CD4-positive, alpha-beta T cell treated with Interleukin-4 for 1 hour (primary cell): Measurements from ENCODE around the gene CNGB1.
A peak's percentile ranks its signal among the peaks of the same experiment; 100 is the strongest.
"Not testable (repeated sequence)": the region's sequence is repeated elsewhere in the genome, so short reads cannot be mapped to it uniquely, and the experiment has no call there.

Experiments
- DNase-seq, 2 donors: peaks; one replicate each; pipeline ENCODE4 v3.0.0-alpha.2; 2020 to 2022

CNGB1 gene

DNA sequence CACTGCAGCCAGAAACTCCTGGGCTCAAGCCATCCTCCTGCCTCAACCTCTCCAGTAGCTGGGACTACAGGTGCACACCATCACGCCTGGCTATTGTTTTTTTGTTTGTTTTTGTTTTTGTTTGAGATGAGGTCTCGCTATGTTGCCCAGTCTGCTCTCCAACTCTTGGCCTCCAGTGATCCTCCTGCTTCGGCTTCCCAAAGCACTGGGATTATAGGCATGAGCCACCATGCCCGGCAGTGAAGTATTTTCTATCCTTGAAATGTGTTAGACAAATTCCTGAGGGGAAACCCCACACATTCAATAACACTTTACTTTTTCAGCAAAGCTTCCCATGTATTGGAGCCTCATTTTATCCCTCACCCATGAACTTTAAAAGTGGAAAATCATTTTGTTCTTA is 87.4 kb downstream of the CNGB1 start:
- DNase-seq = no peak

- no peak for DNase-seq
Observed at GRCh38 chr16:57882792-57883191, 88.1 kb downstream of the CNGB1 start.

DNA sequence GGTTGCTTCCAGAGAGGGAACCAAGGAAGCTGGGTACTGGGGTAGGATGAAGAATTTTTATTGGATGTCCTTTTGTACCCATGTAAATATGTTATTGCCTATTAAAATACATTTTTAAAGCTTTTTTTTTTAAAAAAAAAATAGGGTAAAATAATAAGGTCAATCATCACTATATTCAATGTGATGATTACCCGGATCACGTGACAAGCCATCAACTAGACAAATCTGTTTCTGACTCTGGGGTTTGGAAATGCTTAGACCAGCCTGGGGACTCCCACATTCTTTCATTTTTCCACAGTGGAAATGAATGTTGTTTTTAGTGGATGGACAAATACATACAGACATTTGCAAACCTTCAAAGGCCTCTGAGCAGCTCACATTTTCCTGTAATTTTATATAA is 88.7 kb downstream of the CNGB1 start:
- no peak for DNase-seq

DNA sequence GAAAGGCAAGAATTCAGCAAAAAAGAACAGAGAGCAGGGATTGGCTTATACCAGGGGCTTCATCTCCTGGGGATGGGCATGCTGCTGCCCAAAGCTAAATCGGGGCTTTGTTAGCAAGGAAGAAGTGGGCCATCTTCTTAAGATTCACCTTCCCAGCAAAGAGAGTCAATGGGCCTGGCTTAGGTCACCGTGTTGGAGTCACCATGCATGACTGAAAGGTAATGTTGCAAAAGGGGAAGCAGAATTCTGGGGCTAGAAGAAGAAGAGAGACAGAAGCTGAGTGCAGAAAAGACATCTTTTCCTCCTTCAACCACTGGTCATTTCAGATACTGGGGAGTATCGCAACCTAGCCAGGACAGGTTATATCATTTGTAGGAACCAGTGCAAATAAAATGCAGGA is 92.3 kb downstream of the CNGB1 start:
- DNase-seq = no peak

DNA sequence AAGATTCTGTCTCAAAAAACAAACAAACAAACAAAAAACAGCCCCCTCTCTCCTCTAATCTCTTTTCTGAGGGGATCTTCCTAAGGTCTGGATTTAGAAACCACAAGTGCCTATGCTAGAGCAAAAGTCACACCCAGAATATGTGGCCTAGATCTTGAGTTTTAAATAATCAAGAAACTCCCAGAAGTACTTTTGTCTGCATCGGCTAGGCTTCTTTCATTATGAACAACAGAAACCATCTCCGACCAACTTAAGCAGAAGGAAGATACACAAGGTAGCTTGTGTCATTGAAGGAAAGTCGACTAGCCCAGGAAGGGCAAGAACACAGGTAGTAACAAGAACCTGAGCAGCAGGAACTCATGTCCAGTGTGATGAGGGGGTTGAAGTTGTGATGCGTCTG is 94.7 kb downstream of the CNGB1 start:
- DNase-seq = no peak

DNA sequence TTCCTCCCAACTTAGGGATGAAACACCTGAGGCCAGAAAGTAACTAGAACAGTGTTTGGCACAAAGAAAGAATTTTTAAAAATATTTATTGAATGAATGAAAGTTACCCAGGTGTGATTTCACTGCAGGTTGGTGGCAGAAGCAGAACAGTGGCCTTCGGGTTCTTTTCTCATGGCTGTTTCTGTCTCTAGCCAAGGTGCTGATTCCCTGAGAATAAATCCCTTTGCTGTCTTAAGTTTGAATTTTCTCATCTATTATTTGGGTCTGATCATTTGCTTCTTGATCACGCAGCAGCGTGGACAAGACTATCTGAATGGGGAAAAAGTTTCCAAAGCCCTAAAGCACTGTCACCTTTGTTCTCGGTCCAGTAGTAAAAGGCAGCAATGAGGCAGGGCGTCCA is 95.6 kb downstream of the CNGB1 start:
- DNase-seq = no peak

- DNase-seq = no peak
Observed at GRCh38 chr16:57873218-57873617, 97.7 kb downstream of the CNGB1 start.

- DNase-seq = not testable (repeated sequence)
Observed at GRCh38 chr16:57872764-57873163, 98.2 kb downstream of the CNGB1 start.

GRCh38 chr16:57871456-57871855 is 99.5 kb downstream of the CNGB1 start:
- DNase-seq = no peak

DNA sequence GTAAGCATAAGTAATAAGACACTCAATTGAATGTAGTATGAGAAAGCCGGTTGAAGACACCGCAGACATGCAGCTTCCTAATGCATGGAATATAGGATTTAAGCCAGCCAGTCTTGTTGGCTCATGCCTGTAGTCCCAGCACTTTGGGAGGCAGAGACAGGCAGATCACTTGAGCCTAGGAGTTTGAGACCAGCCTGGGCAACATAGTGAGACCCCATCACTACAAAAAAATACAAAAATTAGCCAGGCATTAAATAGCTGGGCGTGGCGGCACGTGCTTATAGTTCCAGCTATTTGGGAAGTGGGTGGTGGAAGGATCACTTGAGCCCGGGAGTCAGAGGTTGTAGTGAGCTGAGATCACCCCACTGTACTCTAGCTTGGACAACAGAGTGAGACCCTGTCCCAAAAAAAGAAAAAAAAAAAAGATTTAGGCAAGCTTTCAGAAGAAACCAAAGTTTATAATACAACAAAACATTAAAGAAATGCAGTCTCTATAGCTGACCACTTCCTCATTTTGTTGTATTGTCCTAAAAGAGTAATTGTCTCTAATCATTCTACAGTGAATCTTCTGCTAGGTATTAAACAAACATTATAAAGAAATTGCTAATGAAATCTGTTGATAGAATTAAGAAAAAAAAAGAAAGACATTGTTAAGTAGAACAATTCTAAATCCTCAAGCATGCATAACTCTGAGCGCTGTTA is 100.0 kb downstream of the CNGB1 start:
- no peak for DNase-seq

DNA sequence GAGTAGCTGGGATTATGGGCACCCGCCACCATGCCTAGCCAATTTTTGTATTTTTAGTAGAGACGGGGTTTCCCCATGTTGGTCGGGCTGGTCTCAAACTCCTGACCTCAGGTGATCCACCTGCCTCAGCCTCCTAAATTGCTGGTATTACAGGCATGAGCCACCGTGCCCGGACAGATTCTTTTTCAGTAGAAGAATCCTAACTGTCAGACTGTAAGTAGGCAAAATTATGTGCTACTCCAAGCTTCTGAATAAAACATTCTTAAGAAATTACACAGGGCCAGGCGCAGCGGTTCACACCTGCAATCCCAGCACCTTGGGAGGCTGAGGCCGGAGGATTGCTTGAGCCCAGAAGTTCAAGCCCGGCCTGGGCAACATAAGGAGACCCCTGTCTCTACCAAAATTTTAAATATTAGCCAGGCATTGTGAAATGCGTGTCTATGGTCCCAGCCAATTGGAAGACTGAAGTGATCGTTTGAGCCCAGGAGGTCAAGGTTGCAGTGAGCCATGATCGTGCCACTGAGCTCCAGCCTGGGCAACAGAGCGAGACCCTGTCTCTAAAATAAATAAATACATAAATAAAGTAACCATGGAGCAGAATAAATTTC is 101.9 kb downstream of the CNGB1 start:
- DNase-seq = no peak

DNA sequence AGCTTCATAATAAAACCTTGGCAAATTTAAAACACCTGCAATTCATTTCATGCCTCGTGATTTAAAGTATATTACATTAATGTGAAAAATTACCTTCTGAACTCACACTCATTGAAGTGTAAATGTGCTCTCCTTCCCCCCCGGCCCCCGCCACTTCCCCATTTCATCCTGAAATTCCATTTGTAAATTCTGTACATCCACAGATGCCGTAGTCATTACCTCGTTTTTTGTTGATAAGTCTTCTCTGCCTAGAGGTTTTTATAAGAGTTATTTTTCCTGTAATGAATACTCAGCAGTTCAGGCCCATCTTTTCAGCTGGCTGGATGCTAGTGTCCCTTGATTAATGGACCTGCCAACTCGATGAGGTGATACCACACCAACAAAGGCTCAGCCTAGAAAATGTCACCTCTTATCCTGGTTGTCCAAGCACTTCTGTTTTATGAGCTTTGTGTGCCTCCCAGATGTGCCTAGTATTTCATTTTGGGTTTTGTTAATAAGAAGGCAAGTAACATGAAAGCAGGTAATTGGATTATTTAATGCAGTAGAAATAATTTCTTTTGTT is 103.8 kb downstream of the CNGB1 start:
- DNase-seq = no peak

GRCh38 chr16:57866529-57866918 is 104.4 kb downstream of the CNGB1 start:
- no peak for DNase-seq

DNA sequence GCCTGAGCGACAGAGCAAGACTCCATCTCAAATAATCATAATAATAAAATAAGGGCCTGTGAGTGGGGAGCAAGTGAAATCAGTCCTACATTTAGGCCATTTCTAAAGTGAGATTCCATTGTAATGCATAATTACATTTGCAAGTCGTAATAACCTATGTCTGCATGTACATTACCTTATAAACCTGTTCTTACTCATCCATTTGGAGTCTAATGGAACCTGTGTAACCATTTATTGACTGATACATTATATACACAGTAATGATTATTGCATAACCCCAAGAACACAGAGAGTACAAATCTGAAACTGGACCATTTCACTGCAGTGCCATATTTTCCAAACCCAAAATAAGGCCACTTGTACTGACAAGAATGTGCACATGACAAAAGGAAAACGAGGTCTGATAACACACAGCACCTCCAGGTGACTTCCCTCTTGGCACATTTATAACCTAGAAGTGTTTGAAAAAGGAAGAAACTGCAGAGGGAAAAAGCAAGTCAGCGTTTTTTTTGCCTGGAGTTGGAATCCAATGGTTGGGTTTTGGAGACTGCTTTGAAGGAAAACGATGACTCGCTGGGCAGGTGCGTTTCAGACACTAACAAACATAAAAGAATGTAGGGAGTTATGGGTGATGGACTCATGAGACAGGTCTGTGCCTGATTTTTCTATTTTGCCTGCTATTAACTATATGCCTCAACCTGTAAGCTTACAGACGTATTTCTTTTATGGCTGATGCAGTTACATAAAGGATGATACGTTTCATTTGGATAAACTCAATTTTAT is 105.0 kb downstream of the CNGB1 start:
- DNase-seq = no peak

GRCh38 chr16:57863434-57864160 is 107.3 kb downstream of the CNGB1 start:
- DNase-seq = peak in 1 of 2 donors; percentile 5

GRCh38 chr16:57862698-57863433 is 108.1 kb downstream of the CNGB1 start:
- no peak for DNase-seq

- no peak for DNase-seq
Observed at GRCh38 chr16:57859331-57859730, 111.6 kb downstream of the CNGB1 start.

DNA sequence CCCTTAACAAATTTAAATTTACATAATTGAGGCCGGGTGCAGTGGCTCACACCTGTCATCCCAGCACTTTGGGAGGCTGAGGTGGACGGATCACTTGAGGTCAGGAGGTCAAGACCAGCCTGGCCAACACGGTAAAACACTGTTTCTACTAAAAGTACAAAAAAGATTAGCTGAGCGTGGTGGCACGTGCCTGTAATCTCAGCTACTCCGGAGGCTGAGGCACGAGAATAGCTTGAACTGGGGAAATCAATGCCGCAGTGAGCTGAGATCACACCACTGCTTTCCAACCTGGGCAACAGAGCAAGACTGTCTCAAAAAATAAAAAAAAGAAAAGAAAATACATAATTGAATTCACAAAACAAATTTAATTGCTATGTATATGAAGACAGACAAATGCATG is 112.3 kb downstream of the CNGB1 start:
- DNase-seq = no peak

DNA sequence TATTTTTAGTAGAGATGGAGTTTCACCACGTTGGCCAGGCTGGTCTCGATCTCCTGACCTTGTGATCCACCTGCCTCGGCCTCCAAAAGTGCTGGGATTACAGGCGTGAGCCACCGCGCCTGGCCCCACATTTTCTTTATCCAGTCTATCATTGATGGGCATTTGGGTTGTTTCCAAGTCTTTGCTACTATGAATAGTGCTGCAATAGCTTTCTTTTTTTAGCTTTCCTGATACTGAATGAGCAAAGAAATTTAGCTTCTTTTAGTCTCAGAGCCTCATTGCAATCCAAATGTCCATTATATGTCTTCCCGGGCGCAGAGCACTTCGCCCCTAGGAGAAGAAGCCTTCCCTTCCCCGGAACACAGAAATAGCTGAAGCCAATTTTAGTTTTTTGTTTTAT is 112.9 kb downstream of the CNGB1 start:
- DNase-seq = not testable (repeated sequence)

- DNase-seq = no peak
Observed at GRCh38 chr16:57855188-57855587, 115.7 kb downstream of the CNGB1 start.

- DNase-seq = no peak
Observed at GRCh38 chr16:57852189-57852588, 118.7 kb downstream of the CNGB1 start.

DNA sequence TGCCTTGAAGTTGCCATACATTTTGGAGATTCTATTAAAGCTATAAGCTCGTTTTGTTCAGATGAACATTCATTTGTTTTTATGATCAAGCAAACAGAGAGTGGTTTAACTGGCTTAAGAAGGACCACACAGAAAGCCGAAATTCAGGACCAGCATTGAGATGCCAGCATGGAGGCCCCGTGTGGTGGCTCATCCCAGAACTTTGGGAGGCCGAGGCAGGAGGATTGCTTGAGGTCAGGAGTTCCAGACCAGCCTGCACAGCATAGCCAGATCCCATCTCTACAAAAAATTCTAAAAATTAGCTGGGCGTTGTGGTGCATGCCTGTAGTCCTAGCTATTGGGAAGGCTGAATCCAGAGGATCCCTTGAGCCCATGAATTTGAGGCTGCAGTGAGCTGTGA is 122.7 kb downstream of the CNGB1 start:
- DNase-seq = no peak
